Measurements from ENCODE around the gene PCDHGA2. TPM values are rescaled to one million over a fixed set of nuclear protein-coding genes. Genes with fewer than 3 reads are reported as not detected.

The PCDHGA2 gene
- total and polyA plus RNA-seq, 2 experiments from 2014 or later = 0.45 to 1.0 TPM

- Histone ChIP-seq H4K20me1 (replicated peaks; ENCODE audit: insufficient read depth) (0 out of 2 replicates have a peak, but pooled peaks cover 6% of the 10 kb centered on the region), H3K27ac (ENCODE audit: low read depth) (no peak within 1 kb of the TSS), H3K79me2 (replicated peaks; ENCODE audit: insufficient read depth) (no peaks in the 10 kb centered on the region), H2AFZ (no peak within 1 kb of the TSS), H3F3A (replicated peaks; ENCODE audit: low read depth) (no peaks in the 10 kb centered on the region), H3K4me3 (no peak within 1 kb of the TSS), H3K36me3 (ENCODE audit: insufficient read depth) (no peaks in the 10 kb centered on the region), H3K4me1 (ENCODE audit: insufficient read depth) (no peaks in the 10 kb centered on the region), H3K9me2 (ENCODE audit: insufficient read depth) (no peaks in the 10 kb centered on the region), H3K4me2 (no peak within 1 kb of the TSS), H3K27me3 (ENCODE audit: insufficient read depth) (no peaks in the 10 kb centered on the region)
- DNase-seq (ENCODE audit: low spot score) = no peak
- Mint-ChIP-seq H3K36me3 (ENCODE audit: low read depth) (peaks cover 11% of the 10 kb centered on the region; the same call in 1 of the 3 replicates), H3K27ac (no peak within 1 kb of the TSS), H3K9me3 (peaks cover 35% of the 10 kb centered on the region), H3K27me3 (ENCODE audit: insufficient read depth, low read depth, poor library complexity) (peaks cover 3% of the 10 kb centered on the region), H3K4me1 (no peaks in the 10 kb centered on the region), H3K4me3 (no peak within 1 kb of the TSS)
- no peak for TF ChIP-seq POLR2AphosphoS5 (IDR thresholded peaks at IDR 0.05; ENCODE audit: low read depth)
- no peak for TF ChIP-seq CTCF (conservative IDR thresholded peaks at IDR 0.05; ENCODE audit: low read depth in 2 of 2)
- TF ChIP-seq ZNF114 (CRISPR knock-in tag; IDR thresholded peaks at IDR 0.05) = no peak
- TF ChIP-seq JUNB (IDR thresholded peaks at IDR 0.05; ENCODE audit: unreplicated experiment) = no peak
- TF ChIP-seq ETS1 (IDR thresholded peaks at IDR 0.05) = no peak
- TF ChIP-seq STAT1 (IDR thresholded peaks at IDR 0.05; ENCODE audit: unreplicated experiment) = no peak
- ATAC-seq = no peak
These were observed 34.8 kb upstream of the PCDHGA2 start, which contains the start of gene SLC25A2 for GRCh38 chr5:141303756-141304155. SLC25A2 (minus strand) TSS chr5:141304049; CDS start chr5:141303865, 184 bp downstream.

- Mint-ChIP-seq H3K4me1 (no peaks in the 10 kb centered on the region), H3K27ac (no peak overlapping the region), H3K36me3 (ENCODE audit: low read depth) (peaks cover 16% of the 10 kb centered on the region; the same call in 2 of the 3 replicates), H3K27me3 (ENCODE audit: insufficient read depth, low read depth, poor library complexity) (peaks cover 7% of the 10 kb centered on the region), H3K9me3 (peaks cover 38% of the 10 kb centered on the region), H3K4me3 (no peak overlapping the region)
- Histone ChIP-seq H3K79me2 (replicated peaks; ENCODE audit: insufficient read depth) (no peaks in the 10 kb centered on the region), H3K4me1 (ENCODE audit: insufficient read depth) (no peaks in the 10 kb centered on the region), H3K9me2 (ENCODE audit: insufficient read depth) (no peaks in the 10 kb centered on the region), H4K20me1 (replicated peaks; ENCODE audit: insufficient read depth) (0 out of 2 replicates have a peak, but pooled peaks cover 6% of the 10 kb centered on the region), H3K27me3 (ENCODE audit: insufficient read depth) (no peaks in the 10 kb centered on the region), H3K27ac (ENCODE audit: low read depth) (no peak overlapping the region), H3K4me2 (no peak overlapping the region), H3K36me3 (ENCODE audit: insufficient read depth) (no peaks in the 10 kb centered on the region), H2AFZ (no peak overlapping the region), H3K4me3 (no peak overlapping the region), H3F3A (replicated peaks; ENCODE audit: low read depth) (no peaks in the 10 kb centered on the region)
- TF ChIP-seq CREB1 (CRISPR knock-in tag; IDR thresholded peaks at IDR 0.05; ENCODE audit: low read depth) (no peak), EZH2 (IDR thresholded peaks at IDR 0.05; ENCODE audit: low read depth, unreplicated experiment) (no peak), ETS1 (IDR thresholded peaks at IDR 0.05) (no peak), CTCF (conservative IDR thresholded peaks at IDR 0.05; ENCODE audit: low read depth in 2 of 2) (no peak), JUNB (IDR thresholded peaks at IDR 0.05; ENCODE audit: unreplicated experiment) (no peak)
- no peak for ATAC-seq
- no peak for DNase-seq (ENCODE audit: low spot score)
These were observed 31.9 kb upstream of the PCDHGA2 start for GRCh38 chr5:141306630-141307029.

Measured in GM23338 (cell line).